K562 (cell line): Measurements from ENCODE around the gene ILKAP. TPM values are rescaled to one million over a fixed set of nuclear protein-coding genes. Genes with fewer than 3 reads are reported as not detected.

Experiments used
- CXXC5 ChIP-seq: fragments of 250-450 bp; sonication (Bioruptor Pico); IDR thresholded peaks from 2 replicates; pipeline ENCODE4 v1.8.0; 2022; ENCODE audit warnings: inconsistent platforms, mild to moderate bottlenecking, moderate library complexity
- GATAD2B ChIP-seq: fragments of 450-650 bp; IDR thresholded peaks from 2 replicates; pipeline ENCODE4 v1.6.1; 2017; ENCODE audit warnings: mild to moderate bottlenecking, borderline replicate concordance
- HNRNPK ChIP-seq: fragments of 200-400 bp; formaldehyde crosslinking; IDR thresholded peaks from one replicate; pipeline ENCODE4 v1.6.1; 2018; ENCODE audit warnings: mild to moderate bottlenecking, low read depth, low read length; ENCODE audit not compliant: poor library complexity, severe bottlenecking
- JUN ChIP-seq, 2 experiments: sonication (generic) in 1 of 2; formaldehyde crosslinking in 1 of 2; IDR thresholded peaks; 2 replicates each; pipeline versions ENCODE4 v1.6.1 to v1.8.0; 2012 to 2022; ENCODE audit warnings: borderline replicate concordance in 2 of 2, mild to moderate bottlenecking in 2 of 2, improper control_type of control experiment in 1 of 2, low read depth in 1 of 2, low read length in 1 of 2, missing genetic modification reagents in 1 of 2
- L3MBTL2 ChIP-seq: fragments of 450-650 bp; IDR thresholded peaks from 2 replicates; pipeline ENCODE4 v1.6.1; 2016; ENCODE audit warnings: mild to moderate bottlenecking, moderate library complexity
- PHF8 ChIP-seq: fragments of 200-600 bp; sonication (generic); IDR thresholded peaks from 2 replicates; pipeline ENCODE4 v1.6.1; 2012; ENCODE audit warnings: mixed run types, mild to moderate bottlenecking, inconsistent platforms, low read length, moderate library complexity, borderline replicate concordance
- POLR2G ChIP-seq: fragments of 200-400 bp; formaldehyde crosslinking; IDR thresholded peaks from 2 replicates; pipeline ENCODE4 v1.6.1; 2017; ENCODE audit warnings: low read depth, mild to moderate bottlenecking, antibody characterized with exemption, low read length, moderate library complexity
- RBFOX2 ChIP-seq: fragments of 200-400 bp; formaldehyde crosslinking; IDR thresholded peaks from 2 replicates; pipeline ENCODE4 v1.6.1; 2017; ENCODE audit warnings: low read depth, mild to moderate bottlenecking, low read length, moderate library complexity
- UBTF ChIP-seq, 2 experiments: IDR thresholded peaks; 2 replicates each; pipeline ENCODE4 v1.6.1; 2012; ENCODE audit warnings: improper control_type of control experiment in 2 of 2, low read depth in 2 of 2, low read length in 2 of 2, borderline replicate concordance in 1 of 2
- ZBTB40 ChIP-seq, 2 experiments: fragments of 450-650 bp in 1 of 2; sonication (generic) in 1 of 2; formaldehyde crosslinking in 1 of 2; IDR thresholded peaks; 2 replicates each; pipeline versions ENCODE4 v1.7.1 to v1.9.0; 2016 to 2022; ENCODE audit warnings: inconsistent platforms in 1 of 2, mild to moderate bottlenecking in 1 of 2, missing genetic modification reagents in 1 of 2
- ZSCAN29 ChIP-seq: fragments of 450-650 bp; IDR thresholded peaks from 2 replicates; pipeline ENCODE4 v1.6.1; 2017
- polyA plus RNA-seq, 8 experiments: library from polyadenylated mRNA; depleted of rRNA in 4 of 8; stranded (reverse) in 5 of 8; unstranded in 3 of 8; fragments of >200 nt; fragmentation: Nextera tagmentation in 2 of 8; fragmentation: Illumina TruSeq in 1 of 8; extraction: Ambion mirVana in 2 of 8; extraction: Trizol in 1 of 8; gene quantifications; 2 replicates each; pipeline versions ENCODE4 v1.2.1 to v1.2.3, GENCODE V29; 2011 to 2014; ENCODE audit warnings: inconsistent platforms in 1 of 8, missing spikeins in 1 of 8
- total RNA-seq, 7 experiments: library from RNA; depleted of rRNA in 6 of 7; stranded (reverse); fragments of >200 nt in 6 of 7; fragmentation: Illumina TruSeq in 2 of 7; extraction: Trizol in 2 of 7; gene quantifications; 2 replicates each; pipeline versions ENCODE4 v1.2.1 to v1.2.3, GENCODE V29; 2011 to 2021; ENCODE audit warnings: low replicate concordance in 1 of 7

The ILKAP gene
- total and polyA plus RNA-seq, 9 of the 15 experiments (the other 6 are each of a cell fraction or from before 2014, with no cell fraction given), result 3.1 to 43.9 (median 20.7) TPM

- TF ChIP-seq ZBTB40 (IDR thresholded peaks at IDR 0.05) (peak; percentile 32; the same call in 1 of the 2 replicates), ZBTB40 (CRISPR knock-in tag; IDR thresholded peaks at IDR 0.05) (no peak), L3MBTL2 (0 out of 2 replicates have a peak, but pooled peaks have one; percentile 19), ZSCAN29 (peak; percentile 99), CXXC5 (CRISPR knock-in tag) (peak; percentile 38; the same call in 1 of the 2 replicates), PHF8 (peak; percentile 34; the same call in 1 of the 2 replicates), POLR2G (0 out of 2 replicates have a peak, but pooled peaks have one; percentile 42), RBFOX2 (0 out of 2 replicates have a peak, but pooled peaks have one; percentile 17), HNRNPK (no peak), UBTF (IDR thresholded peaks at IDR 0.05; ENCODE audit: borderline replicate concordance in 1 of 2, low read depth in 2 of 2, low read length in 2 of 2) (peak; percentile 9 to 47; a peak in 1 of 4 replicates), JUN (IDR thresholded peaks at IDR 0.05; ENCODE audit: borderline replicate concordance, low read depth, low read length) (no peak), JUN (CRISPR knock-in tag; IDR thresholded peaks at IDR 0.05; ENCODE audit: borderline replicate concordance) (no peak), GATAD2B (0 out of 2 replicates have a peak, but pooled peaks have one; percentile 24)
Observed at GRCh38 chr2:238159071-238159539, 44.4 kb downstream of the ILKAP start (continued).
